NCI-H748 treated with DMSO at 0.1 percent for 48 hours (cell line): ENCODE measurements around the gene USP33.
A peak's percentile ranks its signal among the peaks of the same experiment; 100 is the strongest.
"Not testable (repeated sequence)": the region's sequence is repeated elsewhere in the genome, so short reads cannot be mapped to it uniquely, and the experiment has no call there.

ENCODE experiments used
- DNase-seq: peaks from one replicate; lab custom pipeline; 2025; lab: John Stamatoyannopoulos, UW

The USP33 gene

GRCh38 chr1:77759071-77760028 is at the start of gene USP33:
TSS of gene USP33 (minus strand) at chr1:77759852. CDS start at chr1:77741697, 18,155 bp downstream.
- peak; percentile 73 for DNase-seq

- no peak for DNase-seq
These were observed 43.7 kb upstream of the USP33 start for GRCh38 chr1:77803371-77803770.

GRCh38 chr1:77802026-77802425 is 42.4 kb upstream of the USP33 start:
- no peak for DNase-seq

GRCh38 chr1:77797991-77798390 is 38.3 kb upstream of the USP33 start:
- no peak for DNase-seq

- no peak for DNase-seq
These were observed 37.2 kb upstream of the USP33 start for GRCh38 chr1:77796695-77797405.

GRCh38 chr1:77794550-77794949 is 34.9 kb upstream of the USP33 start:
- DNase-seq, result no peak

GRCh38 chr1:77786093-77786741 is 26.6 kb upstream of the USP33 start:
- DNase-seq, result not testable (repeated sequence)

GRCh38 chr1:77783141-77783540 is 23.5 kb upstream of the USP33 start:
- DNase-seq, result no peak

GRCh38 chr1:77781683-77782082 is 22.0 kb upstream of the USP33 start:
- no peak for DNase-seq

- DNase-seq, result peak; percentile 82
These were observed 20.1 kb upstream of the USP33 start, which contains the start of gene MIGA1 for GRCh38 chr1:77779529-77780281. TSS of gene MIGA1 (plus strand) at chr1:77779649. CDS start at chr1:77783253, 3,604 bp downstream.

GRCh38 chr1:77776007-77776700 is 16.5 kb upstream of the USP33 start:
- no peak for DNase-seq

- DNase-seq, result no peak
These were observed 8.4 kb upstream of the USP33 start for GRCh38 chr1:77768006-77768405.

- no peak for DNase-seq
These were observed 2.4 kb upstream of the USP33 start for GRCh38 chr1:77762072-77762476.

- no peak for DNase-seq
These were observed 2.0 kb downstream of the USP33 start for GRCh38 chr1:77757603-77758002.

- DNase-seq, result no peak
These were observed 2.5 kb downstream of the USP33 start for GRCh38 chr1:77757066-77757584.

GRCh38 chr1:77756052-77756754 is 3.4 kb downstream of the USP33 start:
- no peak for DNase-seq

- DNase-seq, result not testable (repeated sequence)
These were observed 10.2 kb downstream of the USP33 start for GRCh38 chr1:77749489-77749888.

- no peak for DNase-seq
These were observed 15.1 kb downstream of the USP33 start for GRCh38 chr1:77744576-77744975.

- peak; percentile 29 for DNase-seq
These were observed 17.6 kb downstream of the USP33 start for GRCh38 chr1:77742011-77742555.

- DNase-seq, result no peak
These were observed 18.3 kb downstream of the USP33 start for GRCh38 chr1:77741316-77741715.
